IgD-negative memory B cell (primary cell): Measurements from ENCODE around the gene XYLT1. TPM values are rescaled to one million over a fixed set of nuclear protein-coding genes. Genes with fewer than 3 reads are reported as not detected.
A peak's percentile ranks its signal among the peaks of the same experiment; 100 is the strongest.

Source experiments
- H3K27ac Mint-ChIP-seq, 3 donors: one replicate each; pipeline ENCODE4 v1.8.0; 2020 to 2022; ENCODE audit warnings: mild to moderate bottlenecking in 3 of 3, mixed read lengths in 3 of 3, moderate library complexity in 1 of 3
- H3K27me3 Mint-ChIP-seq: one replicate; pipeline ENCODE4 v1.8.0; 2021; ENCODE audit warnings: mixed read lengths
- H3K36me3 Mint-ChIP-seq: one replicate; pipeline ENCODE4 v1.8.0; 2020; ENCODE audit warnings: mild to moderate bottlenecking, mixed read lengths
- H3K4me1 Mint-ChIP-seq, 3 donors: one replicate each; pipeline ENCODE4 v1.8.0; 2020 to 2022; ENCODE audit warnings: mixed read lengths in 3 of 3, mild to moderate bottlenecking in 1 of 3
- H3K4me3 Mint-ChIP-seq, 4 donors: one replicate each; pipeline ENCODE4 v1.8.0; 2020 to 2022; ENCODE audit warnings: mild to moderate bottlenecking in 4 of 4, mixed read lengths in 4 of 4, moderate library complexity in 3 of 4
- H3K9me3 Mint-ChIP-seq, 3 donors: one replicate each; pipeline ENCODE4 v1.8.0; 2020 to 2021; ENCODE audit warnings: mixed read lengths in 3 of 3, mild to moderate bottlenecking in 1 of 3
- polyA plus RNA-seq: library from polyadenylated mRNA; unstranded; fragments of 300-500 nt; fragmentation: Illumina TruSeq; gene quantifications from one replicate; pipeline ENCODE4 v1.2.3, GENCODE V29; 2021

Gene XYLT1
- polyA plus RNA-seq, 1 donor from 2014 or later, result 0.80 TPM

DNA sequence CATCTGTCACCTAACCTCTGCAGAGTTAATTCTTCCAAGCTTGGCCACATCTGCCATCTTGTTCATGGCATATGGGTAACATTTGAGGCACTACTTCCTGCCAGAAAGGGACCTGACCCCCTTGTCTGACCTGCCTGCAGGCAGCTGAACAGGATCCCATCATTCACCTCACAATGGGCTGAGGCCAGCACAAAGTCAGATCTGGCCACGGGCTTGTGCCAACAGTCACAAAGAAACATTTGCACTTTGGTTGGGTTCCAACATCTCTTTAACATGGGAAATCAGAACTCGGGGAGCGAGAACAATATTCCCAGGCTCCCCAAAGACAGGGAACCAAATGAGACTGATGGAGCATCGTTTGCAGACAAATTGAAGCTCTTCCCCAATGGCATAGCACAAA is 116.1 kb downstream of the XYLT1 start:
- Mint-ChIP-seq H3K9me3 (no peaks in the 10 kb centered on the region), H3K4me3 (no peak overlapping the region), H3K27ac (no peak overlapping the region), H3K4me1 (peaks cover 12 to 16% (median 13%) of the 10 kb centered on the region in 3 donors), H3K27me3 (no peaks in the 10 kb centered on the region), H3K36me3 (peaks cover 6% of the 10 kb centered on the region)

DNA sequence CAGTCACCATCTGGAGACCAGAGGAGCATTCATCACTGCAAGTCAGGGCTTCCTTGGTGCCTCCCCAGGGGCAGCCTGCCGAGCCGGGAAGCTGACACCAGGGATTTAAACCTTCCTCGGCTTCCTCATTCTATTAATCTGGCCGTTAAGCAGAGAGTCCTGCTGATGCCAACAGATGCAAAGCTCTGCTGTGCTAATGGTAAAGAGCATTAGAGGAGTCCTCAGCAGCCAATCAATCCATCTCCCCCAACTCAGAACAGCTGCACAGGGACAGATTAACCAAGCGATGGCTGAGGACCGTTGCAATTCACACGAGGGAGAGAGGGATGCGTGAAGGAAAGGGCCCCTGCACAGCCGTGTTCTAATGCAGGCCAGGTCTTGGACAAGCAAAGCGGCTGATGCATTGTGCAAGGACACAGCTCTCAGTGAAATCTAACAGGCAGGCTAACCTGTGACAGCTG is 116.6 kb downstream of the XYLT1 start:
- H3K9me3 Mint-ChIP-seq, result no peaks in the 10 kb centered on the region
- H3K36me3 Mint-ChIP-seq, result peaks cover 6% of the 10 kb centered on the region
- no peaks in the 10 kb centered on the region for H3K27me3 Mint-ChIP-seq
- H3K27ac Mint-ChIP-seq, result no peak overlapping the region
- no peak overlapping the region for H3K4me3 Mint-ChIP-seq
- H3K4me1 Mint-ChIP-seq, result peaks cover 8 to 16% (median 11%) of the 10 kb centered on the region in 3 donors

DNA sequence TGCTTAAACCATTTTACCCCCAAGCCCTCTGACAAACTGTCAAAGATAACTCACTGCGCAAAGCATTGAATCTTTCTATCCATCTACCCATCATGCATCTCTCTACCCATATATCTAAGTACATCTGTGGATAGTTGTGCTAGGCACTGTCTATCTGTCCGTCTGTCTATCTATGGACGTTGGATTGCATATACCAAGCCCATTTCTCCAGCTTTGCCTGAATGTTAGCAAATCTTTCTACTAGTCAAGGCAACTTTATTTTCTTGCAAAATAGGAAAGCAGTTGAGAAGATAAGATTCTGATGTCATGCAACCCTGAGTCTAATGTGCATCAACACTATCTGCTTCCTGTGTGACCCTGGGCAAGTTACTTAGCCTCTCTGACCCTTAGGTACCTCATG is 117.2 kb downstream of the XYLT1 start:
- no peaks in the 10 kb centered on the region for H3K27me3 Mint-ChIP-seq
- H3K4me3 Mint-ChIP-seq, result no peak overlapping the region
- H3K36me3 Mint-ChIP-seq, result peaks cover 6% of the 10 kb centered on the region
- H3K27ac Mint-ChIP-seq, result no peak overlapping the region
- H3K4me1 Mint-ChIP-seq, result peaks cover 6 to 19% (median 11%) of the 10 kb centered on the region in 3 donors
- no peaks in the 10 kb centered on the region for H3K9me3 Mint-ChIP-seq

DNA sequence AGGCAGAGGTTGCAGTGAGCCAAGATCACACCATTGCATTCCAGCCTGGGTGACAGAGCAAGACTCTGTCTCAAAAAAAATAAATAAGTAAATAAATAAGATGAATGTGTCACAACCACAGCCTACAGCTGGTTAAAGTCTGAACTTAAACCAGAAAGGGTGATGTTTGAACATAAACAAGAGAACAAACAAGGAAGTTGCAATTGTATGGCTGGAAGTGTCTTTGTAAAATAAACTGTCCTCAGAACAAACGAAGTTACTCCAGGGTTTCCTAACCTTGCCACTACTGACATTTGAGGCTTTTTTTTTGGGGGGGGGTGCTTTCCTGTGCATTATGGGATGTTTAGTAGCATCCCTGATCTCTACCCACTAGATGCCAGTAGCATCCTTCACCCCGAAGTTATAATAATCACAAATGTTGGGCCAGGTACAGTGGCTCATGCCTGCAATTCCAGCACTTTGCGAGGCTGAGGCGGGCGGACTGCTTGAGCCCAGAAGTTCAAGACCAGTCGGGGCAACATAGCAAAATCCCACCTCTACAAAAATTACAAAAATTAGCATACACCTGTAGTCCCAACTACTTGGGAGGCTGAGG is 119.2 kb downstream of the XYLT1 start:
- H3K36me3 Mint-ChIP-seq, result peaks cover 2% of the 10 kb centered on the region
- H3K27ac Mint-ChIP-seq, result no peak overlapping the region
- no peaks in the 10 kb centered on the region for H3K27me3 Mint-ChIP-seq
- no peaks in the 10 kb centered on the region for H3K9me3 Mint-ChIP-seq
- peaks cover 16 to 31% (median 22%) of the 10 kb centered on the region in 3 donors for H3K4me1 Mint-ChIP-seq
- H3K4me3 Mint-ChIP-seq, result no peak overlapping the region

DNA sequence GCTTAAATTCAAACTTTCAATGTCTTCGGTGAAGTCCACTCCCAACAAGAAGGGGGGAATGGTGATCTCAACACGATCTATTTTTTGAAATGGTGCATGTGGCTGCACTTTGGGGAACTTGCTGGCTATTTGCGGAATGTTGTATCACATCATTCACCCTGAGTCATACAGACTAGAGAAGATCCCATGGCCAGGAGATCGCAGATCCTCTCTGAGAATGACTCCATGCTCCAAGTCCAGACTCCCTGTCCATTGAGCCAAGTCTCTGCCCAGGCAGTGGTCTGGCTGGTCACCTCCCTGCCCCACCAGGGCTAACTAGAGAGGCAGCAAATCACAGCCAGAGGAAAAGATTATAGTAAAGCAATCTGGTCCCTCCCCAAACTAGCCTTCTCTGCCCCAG is 120.6 kb downstream of the XYLT1 start:
- no peak overlapping the region for H3K4me3 Mint-ChIP-seq
- no peaks in the 10 kb centered on the region for H3K27me3 Mint-ChIP-seq
- peaks cover 18 to 32% (median 23%) of the 10 kb centered on the region in 3 donors for H3K4me1 Mint-ChIP-seq
- H3K27ac Mint-ChIP-seq, result no peak overlapping the region
- peaks cover under 1% of the 10 kb centered on the region for H3K36me3 Mint-ChIP-seq
- no peaks in the 10 kb centered on the region for H3K9me3 Mint-ChIP-seq

DNA sequence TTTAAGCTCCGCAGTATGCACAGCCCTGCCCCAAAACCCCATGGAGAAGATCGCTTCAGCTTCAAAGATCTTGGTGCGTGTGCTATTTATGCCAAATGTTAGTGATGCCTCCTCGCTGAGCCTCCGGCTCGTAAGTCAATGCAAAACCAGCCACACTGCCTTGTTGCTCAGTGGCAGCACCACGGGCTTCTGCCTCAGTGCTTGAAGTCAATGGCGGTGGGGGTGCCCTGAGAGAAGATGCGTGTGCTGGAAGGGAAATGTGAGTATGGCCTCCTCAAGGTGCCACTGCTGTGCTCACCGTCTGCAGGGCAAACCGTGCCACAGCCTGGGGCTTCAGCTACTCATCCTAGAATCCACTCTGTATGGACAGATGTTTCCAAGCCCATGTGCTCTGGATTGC is 121.9 kb downstream of the XYLT1 start:
- Mint-ChIP-seq H3K27me3 (peaks cover 1% of the 10 kb centered on the region), H3K36me3 (no peaks in the 10 kb centered on the region), H3K4me1 (peaks cover 23 to 34% (median 27%) of the 10 kb centered on the region in 3 donors), H3K4me3 (no peak overlapping the region), H3K27ac (peak overlapping the region in 1 of 3 donors; percentile 10), H3K9me3 (no peaks in the 10 kb centered on the region)

DNA sequence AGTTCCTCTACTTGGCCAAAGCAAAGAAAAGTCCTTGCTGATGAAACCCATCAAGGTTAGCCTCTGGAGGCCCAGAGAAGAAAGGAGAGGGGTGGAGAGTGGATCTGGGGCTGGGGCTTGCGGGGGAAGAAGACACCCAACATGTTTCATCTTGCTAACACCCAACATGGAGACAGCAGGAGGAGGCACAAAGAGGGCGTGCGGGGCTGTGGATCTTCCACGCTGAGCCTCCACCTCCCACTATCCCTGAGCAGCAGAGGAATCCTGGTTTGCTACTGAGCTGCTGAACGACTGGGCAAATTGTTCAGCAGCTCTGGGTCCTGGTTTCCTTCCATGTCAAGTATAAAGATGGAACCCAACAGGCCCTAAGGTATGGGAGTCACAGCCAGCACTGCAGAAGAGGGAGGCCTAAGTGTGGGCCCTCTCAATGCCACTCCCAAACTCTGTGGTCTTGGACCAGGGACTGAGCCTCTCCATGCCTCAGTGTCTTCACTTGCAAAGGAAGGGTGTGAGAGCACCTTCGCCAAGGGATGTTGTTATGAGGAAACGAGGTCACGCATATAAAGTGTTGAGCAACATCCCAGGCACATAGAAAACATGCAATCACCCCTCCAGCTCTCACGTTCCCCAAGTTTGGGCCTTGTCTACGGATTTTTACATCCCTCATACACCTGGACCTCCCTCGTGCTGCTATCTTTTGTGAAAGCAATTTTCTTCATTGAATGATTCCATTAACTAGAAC is 122.5 kb downstream of the XYLT1 start:
- H3K4me1 Mint-ChIP-seq, result peaks cover 28 to 39% (median 32%) of the 10 kb centered on the region in 3 donors
- H3K9me3 Mint-ChIP-seq, result no peaks in the 10 kb centered on the region
- H3K4me3 Mint-ChIP-seq, result no peak overlapping the region
- H3K27me3 Mint-ChIP-seq, result peaks cover 1% of the 10 kb centered on the region
- no peaks in the 10 kb centered on the region for H3K36me3 Mint-ChIP-seq
- H3K27ac Mint-ChIP-seq, result no peak overlapping the region

DNA sequence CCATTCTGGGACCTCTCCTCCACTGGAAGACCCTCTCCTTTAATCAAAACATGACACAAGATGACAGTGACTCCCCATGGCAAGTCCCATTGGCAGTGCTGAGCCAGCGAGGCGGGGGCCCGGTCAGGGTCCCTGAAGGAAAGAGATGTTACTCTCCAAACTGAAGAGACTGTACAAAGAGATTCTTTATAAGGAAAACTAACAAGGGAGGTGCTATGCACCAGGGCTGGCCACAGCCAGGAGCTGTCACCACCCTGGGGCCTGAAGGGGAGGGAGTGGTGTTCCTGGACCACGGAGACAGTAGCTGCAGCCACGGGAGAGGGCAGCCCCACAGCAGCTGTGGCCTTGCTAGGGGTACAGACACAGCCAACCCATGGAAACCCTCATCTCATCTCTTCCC is 123.1 kb downstream of the XYLT1 start:
- peaks cover 1% of the 10 kb centered on the region for H3K27me3 Mint-ChIP-seq
- H3K9me3 Mint-ChIP-seq, result no peaks in the 10 kb centered on the region
- no peaks in the 10 kb centered on the region for H3K36me3 Mint-ChIP-seq
- peaks cover 33 to 44% (median 36%) of the 10 kb centered on the region in 3 donors for H3K4me1 Mint-ChIP-seq
- H3K4me3 Mint-ChIP-seq, result peak overlapping the region in 2 of 4 donors; percentile 77 to 88
- peak overlapping the region in 1 of 3 donors; percentile 71 for H3K27ac Mint-ChIP-seq

DNA sequence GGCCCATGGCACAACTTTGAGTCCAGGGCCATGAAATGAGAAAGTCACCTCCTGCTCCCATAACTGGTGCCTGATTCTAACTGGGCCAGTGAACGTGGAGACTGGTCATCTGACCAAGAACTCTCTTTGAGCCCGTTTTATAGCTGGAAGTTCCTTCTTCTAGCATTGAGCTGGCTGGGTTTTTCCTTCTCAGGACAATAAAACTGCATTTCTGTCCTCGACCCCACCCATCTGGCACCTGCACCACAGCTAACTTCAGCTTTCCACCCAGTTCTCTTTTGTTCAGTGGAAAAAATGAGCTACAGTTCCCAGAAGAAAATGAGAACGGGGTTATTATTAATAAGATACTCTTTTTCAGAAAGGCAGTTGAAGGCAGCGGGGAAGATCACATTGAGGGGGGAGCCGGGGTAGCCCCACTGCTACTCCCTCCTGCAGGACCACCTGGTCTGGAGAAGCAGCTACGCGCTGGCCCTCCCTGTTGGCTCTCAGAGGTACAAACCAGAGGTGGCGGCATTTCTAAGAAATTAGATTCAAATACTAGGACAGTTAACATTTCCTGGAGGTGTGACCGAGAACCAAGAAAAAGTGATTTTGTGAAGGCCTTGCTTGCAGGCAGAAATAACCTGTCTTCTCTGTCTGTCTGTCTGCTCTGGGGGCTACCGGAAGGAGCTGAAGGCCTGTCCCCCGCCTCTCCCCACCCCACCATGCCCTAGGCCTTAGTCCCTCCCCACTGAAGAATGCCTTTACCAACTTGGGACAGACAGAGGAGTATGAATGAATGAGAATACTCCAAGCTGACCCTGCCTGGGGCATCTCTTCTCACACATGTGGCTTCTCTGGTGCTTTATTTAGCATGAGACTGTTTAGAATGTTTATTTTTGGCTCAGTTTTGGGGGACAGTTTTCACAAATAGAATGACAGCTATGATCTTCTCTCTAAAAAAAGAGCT is 123.9 kb downstream of the XYLT1 start:
- Mint-ChIP-seq H3K4me1 (peaks cover 39 to 44% (median 40%) of the 10 kb centered on the region in 3 donors), H3K36me3 (peaks cover under 1% of the 10 kb centered on the region), H3K9me3 (no peaks in the 10 kb centered on the region), H3K27ac (peak overlapping the region in 2 of 3 donors; percentile 47 to 71), H3K27me3 (peaks cover 1% of the 10 kb centered on the region), H3K4me3 (peak overlapping the region in 2 of 4 donors; percentile 77 to 88)

DNA sequence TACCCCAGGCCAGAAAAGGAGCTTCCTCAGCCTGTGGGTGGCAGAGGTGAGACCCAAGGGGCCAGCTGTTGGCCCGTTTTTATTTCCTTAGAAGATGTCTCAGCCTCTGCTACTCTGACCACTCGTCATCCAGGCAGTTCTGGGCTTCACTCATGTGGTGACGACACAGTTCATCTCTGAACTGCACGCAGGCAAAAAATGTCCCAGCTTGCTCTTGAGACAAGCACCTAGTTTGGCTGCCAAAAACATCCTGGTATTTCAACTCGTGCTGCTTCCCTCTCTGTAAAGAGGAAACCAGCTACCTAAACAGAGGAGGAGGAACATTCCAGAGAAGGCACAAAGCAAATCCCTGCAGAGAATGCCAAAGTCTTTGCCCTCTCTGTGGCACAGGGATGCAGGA is 125.7 kb downstream of the XYLT1 start:
- peaks cover 2% of the 10 kb centered on the region for H3K36me3 Mint-ChIP-seq
- H3K27ac Mint-ChIP-seq, result no peak overlapping the region
- H3K4me3 Mint-ChIP-seq, result peak overlapping the region in 1 of 4 donors; percentile 41
- peaks cover 1% of the 10 kb centered on the region for H3K27me3 Mint-ChIP-seq
- H3K4me1 Mint-ChIP-seq, result peaks cover 51 to 58% (median 55%) of the 10 kb centered on the region in 3 donors
- no peaks in the 10 kb centered on the region for H3K9me3 Mint-ChIP-seq

DNA sequence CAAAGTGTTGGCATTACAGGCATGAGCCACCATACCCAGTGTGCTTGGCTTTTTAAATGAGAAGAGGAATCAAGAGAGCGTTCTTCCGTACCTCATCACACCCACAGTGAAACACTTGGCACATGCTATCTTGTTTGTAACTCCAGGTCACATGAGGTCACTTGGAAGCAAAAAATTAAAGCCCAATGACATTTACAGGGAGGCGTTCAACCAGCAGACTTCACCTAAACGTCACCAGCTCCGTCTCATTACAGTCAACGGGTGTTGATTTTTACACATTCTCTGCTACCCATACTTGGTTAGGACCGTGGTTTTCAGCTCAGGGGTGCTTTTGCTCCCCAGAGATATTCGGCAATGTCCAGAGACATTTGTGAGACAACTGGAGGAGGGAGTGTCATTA is 127.0 kb downstream of the XYLT1 start:
- peak overlapping the region; percentile 53 to 78 (median 72) for H3K27ac Mint-ChIP-seq
- peak overlapping the region in 3 of 4 donors; percentile 12 to 77 (median 48) for H3K4me3 Mint-ChIP-seq
- peaks cover 1% of the 10 kb centered on the region for H3K27me3 Mint-ChIP-seq
- peaks cover 2% of the 10 kb centered on the region for H3K36me3 Mint-ChIP-seq
- H3K9me3 Mint-ChIP-seq, result no peaks in the 10 kb centered on the region
- peaks cover 47 to 55% (median 49%) of the 10 kb centered on the region in 3 donors for H3K4me1 Mint-ChIP-seq

DNA sequence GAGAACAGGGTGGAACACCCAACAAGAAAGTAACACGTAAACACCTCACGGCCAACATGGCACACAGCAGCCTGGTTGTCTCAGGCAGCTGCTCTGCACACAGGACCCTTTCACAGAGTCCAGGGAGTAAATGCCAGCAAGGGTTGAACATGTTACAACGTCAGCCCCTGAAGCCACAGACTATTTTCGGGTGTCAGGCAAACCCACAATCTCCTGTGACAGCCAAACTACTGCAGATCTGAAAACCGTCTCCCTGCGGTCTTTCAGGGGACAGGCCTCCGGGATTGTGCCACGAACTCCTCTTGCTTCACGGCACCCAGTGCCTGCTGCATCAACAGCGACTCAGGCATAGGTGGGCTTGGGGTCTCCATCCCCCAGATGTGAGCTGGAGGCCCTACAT is 127.7 kb downstream of the XYLT1 start:
- Mint-ChIP-seq H3K9me3 (no peaks in the 10 kb centered on the region), H3K27me3 (peaks cover 1% of the 10 kb centered on the region), H3K4me1 (peaks cover 44 to 53% (median 45%) of the 10 kb centered on the region in 3 donors), H3K36me3 (peaks cover 2% of the 10 kb centered on the region), H3K4me3 (peak overlapping the region in 3 of 4 donors; percentile 12 to 78 (median 77)), H3K27ac (peak overlapping the region; percentile 6 to 72 (median 53))

DNA sequence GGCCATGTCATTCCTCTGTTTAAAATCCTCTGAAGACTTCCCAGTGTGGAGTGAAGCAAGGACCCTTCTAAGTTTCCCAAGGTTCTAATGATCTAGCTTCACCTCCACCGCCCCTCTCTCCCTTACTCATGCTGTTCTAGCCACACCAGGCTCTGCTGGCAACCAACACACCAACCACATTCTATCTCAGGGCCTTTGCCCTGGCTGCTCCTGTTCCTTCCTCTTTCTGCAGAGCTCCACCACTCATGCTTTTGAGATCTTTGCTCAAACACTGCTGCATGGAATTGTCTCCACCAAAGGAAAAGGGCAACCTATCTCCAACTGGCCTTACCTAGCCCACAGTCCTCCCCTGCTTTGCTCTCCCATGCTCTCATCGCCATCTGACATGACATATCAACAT is 128.7 kb downstream of the XYLT1 start:
- Mint-ChIP-seq H3K9me3 (no peaks in the 10 kb centered on the region), H3K36me3 (peaks cover 2% of the 10 kb centered on the region), H3K4me3 (peak overlapping the region in 2 of 4 donors; percentile 70 to 88), H3K27me3 (peaks cover 1% of the 10 kb centered on the region), H3K27ac (peak overlapping the region in 2 of 3 donors; percentile 4 to 33), H3K4me1 (peaks cover 38 to 46% (median 38%) of the 10 kb centered on the region in 3 donors)

DNA sequence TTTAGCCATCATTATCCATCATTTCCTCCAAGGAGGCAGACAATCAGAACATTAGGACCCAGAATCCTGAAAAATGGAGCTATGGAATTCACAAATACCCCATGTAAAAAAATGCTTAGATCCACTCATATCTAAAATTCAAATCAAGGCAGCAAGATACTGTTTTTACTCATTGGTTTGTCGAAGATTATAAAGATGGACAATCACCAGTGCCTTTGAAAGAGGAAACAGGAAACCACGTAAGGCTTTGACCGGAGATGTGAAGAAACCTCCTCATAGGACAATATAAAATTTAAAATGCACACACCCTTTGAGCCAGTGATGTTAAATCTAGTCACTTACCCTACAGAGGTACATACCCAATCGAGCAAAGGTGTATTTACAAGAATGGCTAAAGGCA is 130.0 kb downstream of the XYLT1 start:
- Mint-ChIP-seq H3K36me3 (peaks cover 2% of the 10 kb centered on the region), H3K27me3 (peaks cover 1% of the 10 kb centered on the region), H3K4me3 (peak overlapping the region in 2 of 4 donors; percentile 23 to 28), H3K4me1 (peaks cover 31 to 40% (median 32%) of the 10 kb centered on the region in 3 donors), H3K27ac (peak overlapping the region in 1 of 3 donors; percentile 4), H3K9me3 (no peaks in the 10 kb centered on the region)
